Karpas-422 (cell line): Measurements from ENCODE around the gene KCNF1. TPM values are rescaled to one million over a fixed set of nuclear protein-coding genes. Genes with fewer than 3 reads are reported as not detected.

ENCODE experiments used
- DNase-seq: peaks from one replicate; pipeline ENCODE4 v3.0.0-alpha.2; 2015
- H2AFZ ChIP-seq: fragments of 200-600 bp; sonication (generic); 2 replicates; pipeline ENCODE4 v1.6.1; 2014; ENCODE audit warnings: antibody characterized with exemption, low read length, mixed read lengths
- H3K27ac ChIP-seq: fragments of 200-600 bp; sonication (generic); 2 replicates; pipeline ENCODE4 v1.5.1; 2014; ENCODE audit warnings: mild to moderate bottlenecking, low read length, moderate library complexity
- H3K27me3 ChIP-seq: fragments of 200-600 bp; sonication (generic); 2 replicates; pipeline ENCODE4 v1.6.1; 2014; ENCODE audit warnings: low read length, mixed read lengths
- H3K36me3 ChIP-seq: fragments of 200-600 bp; sonication (generic); 2 replicates; pipeline ENCODE4 v1.6.1; 2014; ENCODE audit warnings: low read length, mixed read lengths; ENCODE audit not compliant: insufficient read depth
- H3K4me1 ChIP-seq: fragments of 200-600 bp; sonication (generic); 2 replicates; pipeline ENCODE4 v1.6.1; 2014; ENCODE audit warnings: mild to moderate bottlenecking, low read length, mixed read lengths
- H3K4me2 ChIP-seq: fragments of 200-600 bp; sonication (generic); 2 replicates; pipeline ENCODE4 v1.6.1; 2014; ENCODE audit warnings: low read length, low read depth, mild to moderate bottlenecking; ENCODE audit not compliant: poor library complexity, severe bottlenecking
- H3K4me3 ChIP-seq: fragments of 200-600 bp; sonication (generic); 2 replicates; pipeline ENCODE4 v1.5.1; 2014; ENCODE audit warnings: mild to moderate bottlenecking, antibody characterized with exemption, low read length, mixed read lengths
- H3K79me2 ChIP-seq: fragments of 200-600 bp; sonication (generic); 2 replicates; pipeline ENCODE4 v1.6.1; 2014; ENCODE audit warnings: mild to moderate bottlenecking, low read length, mixed read lengths
- H3K9ac ChIP-seq: fragments of 200-600 bp; sonication (generic); 2 replicates; pipeline ENCODE4 v1.6.0; 2014; ENCODE audit warnings: low read length
- H3K9me2 ChIP-seq: fragments of 200-600 bp; sonication (generic), shearing (Covaris generic); replicated peaks from 2 replicates; pipeline ENCODE4 v1.6.0; 2014; ENCODE audit warnings: mild to moderate bottlenecking, low read length, moderate library complexity; ENCODE audit not compliant: insufficient read depth
- H3K9me3 ChIP-seq: fragments of 300-700, 200-600 bp; sonication (generic); 2 replicates; pipeline ENCODE4 v1.6.1; 2014; ENCODE audit warnings: low read length, mixed read lengths
- H4K20me1 ChIP-seq: fragments of 200-600 bp; sonication (generic); 2 replicates; pipeline ENCODE4 v1.6.1; 2014; ENCODE audit warnings: mild to moderate bottlenecking, antibody characterized with exemption, low read length, low read depth; ENCODE audit not compliant: insufficient read depth
- total RNA-seq: library from RNA; depleted of rRNA; stranded (reverse); fragments of >200 nt; shearing (Covaris generic); gene quantifications from 2 replicates; pipeline ENCODE4 v1.2.3, GENCODE V29; 2014; ENCODE audit warnings: low replicate concordance

KCNF1 gene
- total RNA-seq, 1 experiment from 2014 or later, result not detected

- Histone ChIP-seq H3K27me3 (no peaks in the 10 kb centered on the region), H3K27ac (no peak overlapping the region), H4K20me1 (no peaks in the 10 kb centered on the region), H3K4me3 (no peak overlapping the region), H3K9ac (no peak overlapping the region), H3K9me2 (no peaks in the 10 kb centered on the region), H2AFZ (no peak overlapping the region), H3K4me2 (no peak overlapping the region), H3K4me1 (no peaks in the 10 kb centered on the region), H3K36me3 (no peaks in the 10 kb centered on the region), H3K9me3 (no peaks in the 10 kb centered on the region), H3K79me2 (no peaks in the 10 kb centered on the region)
- no peak for DNase-seq
Observed at GRCh38 chr2:10924441-10924840, 12.7 kb downstream of the KCNF1 start.

- Histone ChIP-seq H3K4me3 (no peak overlapping the region), H4K20me1 (no peaks in the 10 kb centered on the region), H3K9me2 (no peaks in the 10 kb centered on the region), H3K36me3 (no peaks in the 10 kb centered on the region), H3K27ac (no peak overlapping the region), H3K4me2 (no peak overlapping the region), H3K4me1 (no peaks in the 10 kb centered on the region), H3K79me2 (no peaks in the 10 kb centered on the region), H3K9me3 (no peaks in the 10 kb centered on the region), H3K9ac (no peak overlapping the region), H3K27me3 (no peaks in the 10 kb centered on the region), H2AFZ (no peak overlapping the region)
- DNase-seq, result no peak
Observed at GRCh38 chr2:10924859-10925258, 13.1 kb downstream of the KCNF1 start.

- Histone ChIP-seq H3K27me3 (no peaks in the 10 kb centered on the region), H3K4me3 (no peak overlapping the region), H3K79me2 (no peaks in the 10 kb centered on the region), H3K9me2 (no peaks in the 10 kb centered on the region), H3K36me3 (no peaks in the 10 kb centered on the region), H3K9ac (no peak overlapping the region), H3K9me3 (no peaks in the 10 kb centered on the region), H3K4me1 (no peaks in the 10 kb centered on the region), H2AFZ (no peak overlapping the region), H4K20me1 (no peaks in the 10 kb centered on the region), H3K27ac (no peak overlapping the region), H3K4me2 (no peak overlapping the region)
- no peak for DNase-seq
Observed at GRCh38 chr2:10926191-10926820, 14.6 kb downstream of the KCNF1 start.

- Histone ChIP-seq H3K4me3 (no peak overlapping the region), H4K20me1 (no peaks in the 10 kb centered on the region), H3K9me3 (no peaks in the 10 kb centered on the region), H3K79me2 (no peaks in the 10 kb centered on the region), H3K27ac (no peak overlapping the region), H3K27me3 (no peaks in the 10 kb centered on the region), H3K9ac (no peak overlapping the region), H3K4me2 (no peak overlapping the region), H3K9me2 (no peaks in the 10 kb centered on the region), H2AFZ (no peak overlapping the region), H3K36me3 (no peaks in the 10 kb centered on the region), H3K4me1 (no peaks in the 10 kb centered on the region)
- DNase-seq, result no peak
Observed at GRCh38 chr2:10930721-10931516, 19.2 kb downstream of the KCNF1 start.

GRCh38 chr2:10931710-10932255 lies 20.0 kb downstream of the KCNF1 start:
- Histone ChIP-seq H3K36me3 (no peaks in the 10 kb centered on the region), H2AFZ (no peak overlapping the region), H3K4me2 (no peak overlapping the region), H3K27me3 (no peaks in the 10 kb centered on the region), H3K4me3 (no peak overlapping the region), H3K9ac (no peak overlapping the region), H3K9me2 (no peaks in the 10 kb centered on the region), H3K9me3 (no peaks in the 10 kb centered on the region), H3K79me2 (no peaks in the 10 kb centered on the region), H4K20me1 (no peaks in the 10 kb centered on the region), H3K27ac (no peak overlapping the region), H3K4me1 (no peaks in the 10 kb centered on the region)
- no peak for DNase-seq

- no peaks in the 10 kb centered on the region for H3K4me1 ChIP-seq
- H3K27me3 ChIP-seq, result no peaks in the 10 kb centered on the region
- H3K9ac ChIP-seq, result no peak overlapping the region
- no peak overlapping the region for H3K27ac ChIP-seq
- H4K20me1 ChIP-seq, result no peaks in the 10 kb centered on the region
- H2AFZ ChIP-seq, result no peak overlapping the region
- no peaks in the 10 kb centered on the region for H3K36me3 ChIP-seq
- no peak overlapping the region for H3K4me3 ChIP-seq
- no peak overlapping the region for H3K4me2 ChIP-seq
- no peaks in the 10 kb centered on the region for H3K79me2 ChIP-seq
- no peaks in the 10 kb centered on the region for H3K9me2 ChIP-seq
- no peaks in the 10 kb centered on the region for H3K9me3 ChIP-seq
- no peak for DNase-seq
Observed at GRCh38 chr2:10932345-10933151, 20.8 kb downstream of the KCNF1 start.

- Histone ChIP-seq H3K4me1 (no peaks in the 10 kb centered on the region), H4K20me1 (no peaks in the 10 kb centered on the region), H3K79me2 (no peaks in the 10 kb centered on the region), H3K36me3 (no peaks in the 10 kb centered on the region), H3K4me2 (no peak overlapping the region), H3K9me2 (no peaks in the 10 kb centered on the region), H3K9ac (no peak overlapping the region), H3K27me3 (no peaks in the 10 kb centered on the region), H3K4me3 (no peak overlapping the region), H2AFZ (no peak overlapping the region), H3K9me3 (no peaks in the 10 kb centered on the region), H3K27ac (no peak overlapping the region)
- no peak for DNase-seq
Observed at GRCh38 chr2:10933700-10934225, 22.0 kb downstream of the KCNF1 start.
